Measurements from ENCODE around the gene PER2.

- no peak for TF ChIP-seq NR2F6 (CRISPR knock-in tag; IDR thresholded peaks at IDR 0.05)
- no peak for TF ChIP-seq MEF2A (IDR thresholded peaks at IDR 0.05; ENCODE audit: control insufficient read depth, low read depth, low read length)
- peak; percentile 82 to 92 (median 84) for TF ChIP-seq CTCF (IDR thresholded peaks at IDR 0.05 in 2 of 3, conservative IDR thresholded peaks at IDR 0.05 in 1 of 3; ENCODE audit: insufficient read depth in 2 of 3, low read depth in 1 of 3, low read length in 3 of 3)
- TF ChIP-seq MYC (IDR thresholded peaks at IDR 0.05; ENCODE audit: low read depth, low read length), result 0 out of 2 replicates have a peak, but pooled peaks have one; percentile 23
- TF ChIP-seq MYC (CRISPR knock-in tag; IDR thresholded peaks at IDR 0.05; ENCODE audit: borderline replicate concordance, low read depth), result no peak
- TF ChIP-seq PRDM10 (IDR thresholded peaks at IDR 0.05; ENCODE audit: partially characterized antibody), result no peak
- no peak for TF ChIP-seq NUFIP1 (IDR thresholded peaks at IDR 0.05; ENCODE audit: partially characterized antibody)
These were observed 31.8 kb downstream of the PER2 start for GRCh38 chr2:238256594-238257104.

All from K562 (cell line).